LNCAP (cell line): ENCODE measurements around the gene SBNO2.

Experiments used
- TF ChIP-seq, protein P1 (sequence below): fragments of 450-650 bp; IDR thresholded peaks from 2 replicates; pipeline ENCODE4 v1.5.1; 2017; ENCODE audit warnings: mild to moderate bottlenecking

SBNO2 gene

DNA sequence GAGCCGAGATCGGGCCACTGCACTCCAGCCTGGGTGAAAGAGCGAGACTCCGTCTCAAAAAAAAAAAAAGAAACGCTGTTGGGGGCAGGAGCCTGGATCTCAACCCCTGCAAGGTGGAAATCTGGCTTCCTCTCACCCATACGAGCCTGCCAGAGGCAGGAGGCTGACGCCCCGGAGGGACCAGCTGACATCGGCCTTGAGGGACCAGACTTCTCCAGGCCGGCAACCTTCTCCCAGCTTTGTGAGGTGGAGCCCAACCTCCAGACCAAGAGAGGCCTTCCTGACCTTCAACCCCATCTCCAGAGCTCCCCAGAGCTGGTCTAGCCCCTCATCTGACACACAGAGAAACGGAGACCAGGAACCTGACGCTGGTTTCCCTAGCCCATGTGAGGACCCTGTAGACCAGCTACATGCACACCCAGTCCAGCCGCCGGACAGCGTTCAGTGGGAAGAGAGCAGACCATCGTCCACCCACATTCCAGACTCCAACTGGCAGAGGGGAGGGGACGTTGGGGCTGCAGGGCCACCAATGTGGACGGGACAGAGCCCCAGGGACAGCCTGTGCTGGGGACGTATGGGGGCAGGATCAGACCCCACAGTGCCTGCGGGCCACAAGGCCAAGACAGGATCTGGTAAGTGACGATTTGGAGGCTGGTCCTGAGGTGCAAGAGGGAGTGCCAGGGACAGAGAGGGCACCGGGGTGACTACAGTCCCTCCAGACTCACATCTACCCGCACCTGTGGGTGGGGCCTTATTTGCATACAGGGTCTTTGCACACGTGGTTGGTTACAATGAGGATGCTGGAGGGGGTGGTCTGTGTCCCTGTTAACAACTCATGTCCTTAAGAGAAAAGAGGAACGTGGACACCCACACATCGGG lies 11.4 kb downstream of the SBNO2 start:
- TF ChIP-seq, protein P1, sequence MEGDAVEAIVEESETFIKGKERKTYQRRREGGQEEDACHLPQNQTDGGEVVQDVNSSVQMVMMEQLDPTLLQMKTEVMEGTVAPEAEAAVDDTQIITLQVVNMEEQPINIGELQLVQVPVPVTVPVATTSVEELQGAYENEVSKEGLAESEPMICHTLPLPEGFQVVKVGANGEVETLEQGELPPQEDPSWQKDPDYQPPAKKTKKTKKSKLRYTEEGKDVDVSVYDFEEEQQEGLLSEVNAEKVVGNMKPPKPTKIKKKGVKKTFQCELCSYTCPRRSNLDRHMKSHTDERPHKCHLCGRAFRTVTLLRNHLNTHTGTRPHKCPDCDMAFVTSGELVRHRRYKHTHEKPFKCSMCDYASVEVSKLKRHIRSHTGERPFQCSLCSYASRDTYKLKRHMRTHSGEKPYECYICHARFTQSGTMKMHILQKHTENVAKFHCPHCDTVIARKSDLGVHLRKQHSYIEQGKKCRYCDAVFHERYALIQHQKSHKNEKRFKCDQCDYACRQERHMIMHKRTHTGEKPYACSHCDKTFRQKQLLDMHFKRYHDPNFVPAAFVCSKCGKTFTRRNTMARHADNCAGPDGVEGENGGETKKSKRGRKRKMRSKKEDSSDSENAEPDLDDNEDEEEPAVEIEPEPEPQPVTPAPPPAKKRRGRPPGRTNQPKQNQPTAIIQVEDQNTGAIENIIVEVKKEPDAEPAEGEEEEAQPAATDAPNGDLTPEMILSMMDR: no peak

DNA sequence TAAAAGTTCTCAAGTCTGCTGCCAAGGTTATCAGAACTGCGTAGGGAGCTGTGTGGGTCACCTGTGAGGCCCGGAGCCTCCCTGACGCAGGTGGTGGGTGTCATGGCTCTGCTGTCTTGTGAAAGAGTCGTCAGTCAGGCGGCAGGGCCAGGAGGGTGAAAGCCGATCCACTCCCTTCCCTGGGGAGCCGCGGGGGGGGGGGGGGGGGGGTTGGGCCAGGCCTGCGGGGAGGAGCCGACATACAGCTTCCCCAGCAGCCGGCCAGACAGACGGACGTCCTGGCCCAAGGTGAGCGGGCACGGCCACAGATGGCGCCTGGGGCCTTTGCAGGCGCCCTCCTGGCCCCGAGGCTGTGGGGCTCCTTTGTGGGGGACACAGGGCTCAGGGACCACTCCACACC lies 12.4 kb downstream of the SBNO2 start:
- TF ChIP-seq, protein P1: no peak

DNA sequence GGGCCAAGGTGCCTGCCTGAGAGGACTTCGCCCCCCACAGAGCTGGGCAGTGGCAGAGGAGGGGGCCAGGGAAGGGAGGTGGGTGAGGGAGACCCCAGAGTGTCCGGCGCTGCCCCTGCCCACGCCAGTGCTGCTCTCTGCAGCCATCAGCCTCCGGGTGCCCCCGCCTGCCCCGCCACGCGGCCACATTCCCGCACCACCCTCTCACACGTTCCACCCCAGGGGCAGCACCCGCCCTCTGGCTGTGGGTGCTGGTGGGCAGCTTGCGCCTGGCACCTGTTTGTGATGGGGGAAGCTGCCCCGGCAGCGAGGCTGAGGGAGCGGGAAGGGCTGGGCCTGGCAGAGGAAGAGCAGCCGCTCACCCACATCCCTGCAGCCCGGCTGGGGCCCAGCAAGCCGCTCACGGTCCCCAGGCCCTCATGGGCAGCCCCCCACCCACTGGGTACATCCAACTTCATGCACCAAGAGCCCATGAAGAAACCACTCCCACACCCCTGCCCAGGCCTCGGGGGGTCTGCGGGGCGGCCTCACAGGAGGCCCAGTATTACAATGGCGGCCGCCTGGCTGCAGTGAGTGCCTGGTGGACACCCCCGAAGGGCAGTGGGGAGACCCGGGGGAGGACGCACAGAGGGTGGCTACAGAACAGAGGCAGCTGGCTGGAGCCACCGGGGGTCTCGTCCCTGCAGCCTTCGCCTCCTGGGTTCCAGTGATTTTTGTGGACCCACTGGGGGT lies 14.0 kb downstream of the SBNO2 start:
- TF ChIP-seq, protein P1: no peak

DNA sequence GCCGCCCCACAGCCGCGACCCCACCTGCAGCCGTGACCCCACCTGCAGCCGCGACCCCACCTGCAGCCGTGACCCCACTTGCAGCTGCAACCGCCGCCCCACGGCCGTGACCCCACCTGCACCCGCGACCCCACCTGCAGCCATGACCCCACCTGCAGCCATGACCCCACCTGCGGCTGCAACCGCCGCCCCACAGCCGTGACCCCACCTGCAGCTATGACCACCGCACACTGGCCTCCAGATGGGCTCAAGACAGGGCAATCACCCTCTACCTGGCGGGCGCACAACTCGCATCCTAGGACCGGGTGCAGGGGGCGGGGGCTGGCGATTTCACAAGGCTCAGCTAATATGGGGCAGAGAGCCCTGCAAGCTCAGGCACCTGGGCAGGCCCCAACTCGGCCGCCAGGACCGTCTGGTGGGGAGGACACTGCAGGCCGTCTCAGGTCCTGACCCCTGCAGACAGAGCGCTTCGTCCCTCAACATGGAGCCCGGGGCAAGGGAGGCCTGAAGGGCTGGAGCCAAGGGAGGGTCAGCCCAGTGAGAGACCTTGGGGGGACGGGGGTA lies 15.1 kb downstream of the SBNO2 start:
- TF ChIP-seq, protein P1: no peak

DNA sequence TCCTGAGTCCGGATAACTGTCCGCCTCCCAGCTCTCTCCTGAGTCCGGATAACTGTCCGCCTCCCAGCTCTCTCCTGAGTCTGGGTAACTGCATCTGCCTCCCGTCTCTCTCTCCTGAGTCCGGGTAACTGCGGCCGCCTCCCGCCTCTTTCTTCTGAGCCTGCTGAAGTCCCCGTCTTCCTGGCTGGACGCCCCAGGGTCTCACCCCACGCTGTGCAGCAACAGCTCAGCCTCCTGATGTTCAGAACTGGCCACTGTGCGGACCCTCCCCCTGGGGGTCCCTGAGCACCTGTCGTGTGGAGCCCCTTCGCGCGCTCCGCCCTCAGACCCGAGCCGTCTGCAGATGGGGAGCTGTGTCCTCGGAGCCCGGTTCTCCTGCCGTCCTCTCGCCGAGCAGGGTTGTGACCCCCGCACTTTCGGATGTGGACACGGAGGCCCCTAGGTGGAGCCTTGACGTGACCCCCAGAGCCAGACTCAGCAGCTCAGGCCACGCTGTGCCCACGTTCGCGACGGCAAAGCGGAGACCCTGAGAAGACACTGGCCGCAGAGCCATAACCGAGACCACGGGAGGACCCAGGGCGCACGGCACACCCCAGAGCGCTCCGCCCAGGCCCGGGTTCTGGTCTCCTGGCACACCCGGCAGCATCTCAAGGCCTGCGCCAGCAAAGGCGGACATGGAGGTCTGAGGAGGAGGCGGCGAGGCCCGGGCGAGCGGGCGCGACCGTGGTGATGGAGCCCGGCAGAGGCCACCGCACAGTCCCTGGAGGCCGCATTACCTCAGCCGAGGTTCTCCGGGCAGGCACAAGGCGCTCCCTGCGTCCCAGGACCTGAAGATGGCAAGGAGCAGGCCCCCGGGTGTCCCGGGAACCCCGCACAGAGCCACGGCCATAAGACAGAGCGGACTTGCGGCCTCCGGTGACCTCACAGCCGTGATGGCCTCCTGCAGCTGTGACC lies 15.9 kb downstream of the SBNO2 start:
- TF ChIP-seq, protein P1: no peak

DNA sequence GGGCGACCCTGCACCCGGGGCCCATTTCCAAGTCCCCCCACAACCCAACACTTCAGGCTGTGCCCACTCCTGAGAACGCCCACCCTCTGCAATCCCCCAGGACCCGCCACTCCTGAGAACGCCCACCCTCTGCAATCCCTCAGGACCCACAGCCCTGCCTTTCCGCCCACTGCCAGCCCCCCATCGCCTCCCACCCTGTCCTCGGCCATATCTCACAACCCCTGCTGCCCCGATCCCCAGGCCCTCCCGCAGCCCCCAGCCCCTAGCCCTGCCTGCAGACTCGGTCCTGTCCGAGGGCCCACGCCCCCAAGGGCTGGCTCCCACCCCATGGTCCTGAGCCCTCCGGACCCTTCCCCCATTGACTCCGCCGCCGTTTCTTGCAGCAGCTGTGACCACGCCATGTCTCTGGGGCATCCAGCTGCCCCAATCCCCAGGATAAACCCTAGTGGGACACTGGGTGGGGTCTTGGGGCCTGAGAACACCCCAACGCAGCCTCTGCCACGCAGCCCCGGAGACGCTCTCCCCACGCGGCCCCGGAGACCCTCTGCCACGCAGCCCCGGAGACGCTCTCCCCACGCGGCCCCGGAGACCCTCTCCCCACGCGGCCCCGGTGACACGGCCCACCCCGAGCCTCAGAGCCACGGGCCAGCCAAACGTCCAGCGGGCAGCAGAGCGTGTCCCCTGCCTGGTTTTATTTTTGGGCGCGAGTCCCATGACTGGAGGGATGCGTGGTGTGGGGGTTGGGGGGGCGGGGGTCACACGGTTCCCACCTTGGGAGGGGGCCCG lies 17.0 kb downstream of the SBNO2 start:
- TF ChIP-seq, protein P1: no peak
